Upper lobe of left lung (tissue), 4 donors: Measurements from ENCODE around the gene LYPLA2.

Source experiments
- POLR2A ChIP-seq, 4 donors: fragments of 450-650 bp; IDR thresholded peaks; one replicate each; pipeline ENCODE4 v1.5.1; 2016 to 2017; ENCODE audit warnings: antibody characterized with exemption in 4 of 4, mild to moderate bottlenecking in 2 of 4
- TF ChIP-seq, protein P1 (sequence below), 6 experiments: fragments of 450-650 bp in 4 of 6; fragments of 200-600 bp in 2 of 6; sonication (generic) in 2 of 6; IDR thresholded peaks; one replicate each; pipeline ENCODE4 v1.5.1; 2016 to 2019; ENCODE audit warnings: antibody characterized with exemption in 6 of 6

DNA sequence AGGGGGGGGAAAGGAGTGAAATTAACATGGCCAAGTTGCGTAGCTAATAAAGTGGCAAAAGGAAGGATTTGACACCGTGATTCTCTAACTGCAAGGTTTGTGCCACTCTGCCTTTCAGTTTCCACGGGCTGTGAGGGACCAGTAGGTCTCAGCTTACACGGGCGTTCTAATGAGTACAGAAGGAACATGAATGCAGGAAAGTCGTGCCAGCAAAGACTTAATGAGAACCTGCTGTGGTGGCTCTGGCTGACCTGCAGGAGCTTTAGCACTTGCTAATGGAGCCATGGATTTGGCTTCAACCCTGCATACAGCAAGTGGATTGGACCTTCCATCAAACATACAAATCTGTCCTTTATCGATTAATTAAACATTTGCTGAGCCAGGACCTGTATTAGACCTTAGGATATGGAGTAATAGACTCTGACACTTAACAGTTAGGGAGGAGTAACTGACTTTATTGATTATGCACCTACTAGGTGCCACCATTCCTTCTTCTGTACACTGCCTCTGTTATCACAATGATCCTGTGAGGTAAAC is 27.8 kb upstream of the LYPLA2 start:
- TF ChIP-seq, protein P1, sequence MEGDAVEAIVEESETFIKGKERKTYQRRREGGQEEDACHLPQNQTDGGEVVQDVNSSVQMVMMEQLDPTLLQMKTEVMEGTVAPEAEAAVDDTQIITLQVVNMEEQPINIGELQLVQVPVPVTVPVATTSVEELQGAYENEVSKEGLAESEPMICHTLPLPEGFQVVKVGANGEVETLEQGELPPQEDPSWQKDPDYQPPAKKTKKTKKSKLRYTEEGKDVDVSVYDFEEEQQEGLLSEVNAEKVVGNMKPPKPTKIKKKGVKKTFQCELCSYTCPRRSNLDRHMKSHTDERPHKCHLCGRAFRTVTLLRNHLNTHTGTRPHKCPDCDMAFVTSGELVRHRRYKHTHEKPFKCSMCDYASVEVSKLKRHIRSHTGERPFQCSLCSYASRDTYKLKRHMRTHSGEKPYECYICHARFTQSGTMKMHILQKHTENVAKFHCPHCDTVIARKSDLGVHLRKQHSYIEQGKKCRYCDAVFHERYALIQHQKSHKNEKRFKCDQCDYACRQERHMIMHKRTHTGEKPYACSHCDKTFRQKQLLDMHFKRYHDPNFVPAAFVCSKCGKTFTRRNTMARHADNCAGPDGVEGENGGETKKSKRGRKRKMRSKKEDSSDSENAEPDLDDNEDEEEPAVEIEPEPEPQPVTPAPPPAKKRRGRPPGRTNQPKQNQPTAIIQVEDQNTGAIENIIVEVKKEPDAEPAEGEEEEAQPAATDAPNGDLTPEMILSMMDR (IDR thresholded peaks at IDR 0.05), result no peak
- TF ChIP-seq POLR2A (IDR thresholded peaks at IDR 0.05), result no peak
